C4-2B (cell line): ENCODE results near the gene NHLRC1.

Source experiments
- ZFX ChIP-seq: fragments of 450-650 bp; IDR thresholded peaks from 2 replicates; pipeline ENCODE4 v1.6.1; 2017
- TF ChIP-seq, protein P1 (sequence below): fragments of 450-650 bp; conservative IDR thresholded peaks from 2 replicates; pipeline ENCODE4 v1.5.1; 2017; ENCODE audit warnings: mild to moderate bottlenecking

DNA sequence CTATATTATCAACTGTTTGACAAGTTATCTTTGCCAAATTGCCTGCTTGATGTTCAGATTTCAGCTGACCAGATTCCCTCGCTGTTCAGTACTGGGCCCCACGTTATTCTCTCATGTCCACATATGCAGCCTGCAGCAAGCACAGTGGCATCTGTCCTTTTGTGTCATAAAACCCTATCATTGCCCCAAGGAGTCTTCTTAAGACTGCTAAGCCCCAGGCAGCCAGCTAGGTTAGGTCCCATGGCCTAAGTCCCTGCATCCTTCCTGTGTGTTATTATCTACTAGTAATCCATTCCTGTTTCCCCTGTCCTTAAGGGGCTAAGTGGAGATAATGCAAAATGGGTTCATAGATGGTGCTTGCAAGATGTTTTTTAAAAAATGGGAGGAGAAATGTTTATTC is 39.9 kb upstream of the NHLRC1 start:
- TF ChIP-seq ZFX = no peak
- TF ChIP-seq, protein P1, sequence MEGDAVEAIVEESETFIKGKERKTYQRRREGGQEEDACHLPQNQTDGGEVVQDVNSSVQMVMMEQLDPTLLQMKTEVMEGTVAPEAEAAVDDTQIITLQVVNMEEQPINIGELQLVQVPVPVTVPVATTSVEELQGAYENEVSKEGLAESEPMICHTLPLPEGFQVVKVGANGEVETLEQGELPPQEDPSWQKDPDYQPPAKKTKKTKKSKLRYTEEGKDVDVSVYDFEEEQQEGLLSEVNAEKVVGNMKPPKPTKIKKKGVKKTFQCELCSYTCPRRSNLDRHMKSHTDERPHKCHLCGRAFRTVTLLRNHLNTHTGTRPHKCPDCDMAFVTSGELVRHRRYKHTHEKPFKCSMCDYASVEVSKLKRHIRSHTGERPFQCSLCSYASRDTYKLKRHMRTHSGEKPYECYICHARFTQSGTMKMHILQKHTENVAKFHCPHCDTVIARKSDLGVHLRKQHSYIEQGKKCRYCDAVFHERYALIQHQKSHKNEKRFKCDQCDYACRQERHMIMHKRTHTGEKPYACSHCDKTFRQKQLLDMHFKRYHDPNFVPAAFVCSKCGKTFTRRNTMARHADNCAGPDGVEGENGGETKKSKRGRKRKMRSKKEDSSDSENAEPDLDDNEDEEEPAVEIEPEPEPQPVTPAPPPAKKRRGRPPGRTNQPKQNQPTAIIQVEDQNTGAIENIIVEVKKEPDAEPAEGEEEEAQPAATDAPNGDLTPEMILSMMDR = no peak
